ENCODE measurements around the gene CTDSP1.

The CTDSP1 gene

GRCh38 chr2:218383892-218384519 lies 15.7 kb upstream of the CTDSP1 start:
- no peak for DNase-seq

GRCh38 chr2:218384975-218385374 lies 14.7 kb upstream of the CTDSP1 start:
- DNase-seq, result no peak

DNA sequence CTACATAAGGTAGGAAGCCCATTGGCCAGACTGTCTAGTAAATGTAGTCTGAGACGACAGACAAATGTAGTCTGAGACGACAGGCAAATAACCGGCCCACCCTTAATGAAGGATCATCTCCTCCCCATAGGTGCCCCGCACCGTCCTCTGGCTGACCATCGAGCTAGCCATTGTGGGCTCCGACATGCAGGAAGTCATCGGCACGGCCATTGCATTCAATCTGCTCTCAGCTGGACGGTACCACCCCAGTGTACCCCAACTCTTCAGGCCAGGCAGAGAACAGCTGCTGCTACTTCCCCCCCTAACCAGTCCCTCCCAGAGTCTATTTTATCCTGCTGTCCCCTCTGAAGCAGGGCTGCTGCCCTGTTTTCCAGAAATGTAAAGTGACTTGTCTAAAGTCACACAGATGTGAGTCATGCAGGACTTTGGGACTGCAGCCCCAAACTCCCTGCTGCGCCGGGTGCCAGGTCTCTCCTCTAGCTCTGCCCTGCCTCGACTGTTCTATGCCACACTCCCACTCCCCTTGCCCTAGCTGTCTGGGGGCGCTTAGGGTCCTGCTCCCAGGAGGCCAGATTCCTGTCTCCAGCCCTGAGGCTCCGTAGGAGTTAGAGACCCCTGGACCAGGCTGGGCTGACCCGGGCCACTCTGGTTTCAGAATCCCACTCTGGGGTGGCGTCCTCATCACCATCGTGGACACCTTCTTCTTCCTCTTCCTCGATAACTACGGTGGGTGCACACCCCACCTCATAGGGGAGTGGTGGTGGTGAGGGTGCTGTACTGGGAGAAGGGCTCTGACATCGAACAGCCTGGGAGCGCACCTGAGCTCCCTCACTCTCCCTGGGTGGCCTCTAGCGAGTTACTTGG lies 12.9 kb upstream of the CTDSP1 start:
- DNase-seq, result no peak

DNA sequence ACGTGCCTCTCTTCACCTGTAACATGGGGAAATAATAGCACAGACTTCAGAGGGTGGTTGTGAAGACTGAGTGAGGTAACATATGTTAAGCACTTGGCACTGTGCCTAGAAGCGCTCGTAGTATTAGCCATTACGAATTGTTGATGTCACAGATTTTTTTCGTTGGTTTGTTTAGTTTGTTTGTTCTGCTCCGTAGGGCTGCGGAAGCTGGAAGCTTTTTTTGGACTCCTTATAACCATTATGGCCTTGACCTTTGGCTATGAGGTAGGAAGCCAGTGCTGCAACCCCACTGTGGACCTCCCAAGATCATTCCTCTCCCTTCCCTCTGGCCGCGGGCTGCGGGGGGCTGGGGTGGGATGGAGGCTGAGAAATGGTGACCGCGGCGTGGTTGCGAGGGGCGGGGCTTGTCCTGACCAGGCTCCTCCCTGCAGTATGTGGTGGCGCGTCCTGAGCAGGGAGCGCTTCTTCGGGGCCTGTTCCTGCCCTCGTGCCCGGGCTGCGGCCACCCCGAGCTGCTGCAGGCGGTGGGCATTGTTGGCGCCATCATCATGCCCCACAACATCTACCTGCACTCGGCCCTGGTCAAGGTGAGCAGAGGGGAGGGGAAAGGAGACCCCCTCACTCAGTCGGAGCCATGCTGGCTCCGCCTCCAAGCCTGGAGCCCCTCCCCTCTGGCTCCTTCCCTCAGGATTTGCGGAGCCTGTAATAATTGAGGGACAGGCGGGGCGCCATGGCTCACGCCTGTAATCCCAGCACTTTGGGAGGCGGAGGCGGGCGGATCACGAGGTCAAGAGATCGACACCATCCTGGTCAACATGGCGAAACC lies 12.1 kb upstream of the CTDSP1 start:
- DNase-seq, result no peak

- no peak for DNase-seq
Observed at GRCh38 chr2:218389333-218390150, 10.1 kb upstream of the CTDSP1 start.

DNA sequence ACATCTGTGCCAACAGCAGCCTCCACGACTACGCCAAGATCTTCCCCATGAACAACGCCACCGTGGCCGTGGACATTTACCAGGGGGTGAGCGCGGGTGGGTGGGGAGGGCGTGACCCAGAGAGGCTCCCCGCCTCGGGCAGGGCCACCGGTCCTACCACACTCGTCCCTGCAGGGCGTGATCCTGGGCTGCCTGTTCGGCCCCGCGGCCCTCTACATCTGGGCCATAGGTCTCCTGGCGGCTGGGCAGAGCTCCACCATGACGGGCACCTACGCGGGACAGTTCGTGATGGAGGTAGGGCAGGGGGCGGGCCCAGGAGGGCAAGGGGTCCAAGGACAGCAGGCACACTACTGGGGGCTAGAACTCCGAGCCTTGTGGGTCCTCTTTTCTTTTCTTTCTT lies 8.5 kb upstream of the CTDSP1 start:
- no peak for DNase-seq

- DNase-seq, result no peak
Observed at GRCh38 chr2:218392459-218392858, 7.2 kb upstream of the CTDSP1 start.

DNA sequence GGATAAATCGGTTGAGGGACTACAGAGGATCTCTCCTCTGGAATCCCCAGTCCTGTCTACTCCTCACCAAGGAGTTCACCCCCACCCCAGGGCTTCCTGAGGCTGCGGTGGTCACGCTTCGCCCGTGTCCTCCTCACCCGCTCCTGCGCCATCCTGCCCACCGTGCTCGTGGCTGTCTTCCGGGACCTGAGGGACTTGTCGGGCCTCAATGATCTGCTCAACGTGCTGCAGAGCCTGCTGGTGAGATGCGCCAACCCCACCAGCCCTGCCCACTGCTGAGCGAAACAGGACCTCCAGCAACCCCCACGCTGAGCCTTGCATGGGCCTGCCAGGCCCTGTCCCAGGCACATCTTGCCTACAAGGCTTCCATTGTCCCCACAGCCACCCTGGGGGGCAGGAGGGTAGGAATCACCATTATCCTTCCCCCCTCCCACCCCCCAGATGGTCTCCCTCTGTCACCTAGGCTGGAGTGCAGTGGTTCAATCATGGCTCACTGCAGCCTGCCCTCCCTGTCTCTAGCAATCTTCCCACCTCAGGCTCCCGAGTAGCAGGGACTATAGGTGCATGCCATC lies 6.7 kb upstream of the CTDSP1 start:
- DNase-seq, result no peak

DNA sequence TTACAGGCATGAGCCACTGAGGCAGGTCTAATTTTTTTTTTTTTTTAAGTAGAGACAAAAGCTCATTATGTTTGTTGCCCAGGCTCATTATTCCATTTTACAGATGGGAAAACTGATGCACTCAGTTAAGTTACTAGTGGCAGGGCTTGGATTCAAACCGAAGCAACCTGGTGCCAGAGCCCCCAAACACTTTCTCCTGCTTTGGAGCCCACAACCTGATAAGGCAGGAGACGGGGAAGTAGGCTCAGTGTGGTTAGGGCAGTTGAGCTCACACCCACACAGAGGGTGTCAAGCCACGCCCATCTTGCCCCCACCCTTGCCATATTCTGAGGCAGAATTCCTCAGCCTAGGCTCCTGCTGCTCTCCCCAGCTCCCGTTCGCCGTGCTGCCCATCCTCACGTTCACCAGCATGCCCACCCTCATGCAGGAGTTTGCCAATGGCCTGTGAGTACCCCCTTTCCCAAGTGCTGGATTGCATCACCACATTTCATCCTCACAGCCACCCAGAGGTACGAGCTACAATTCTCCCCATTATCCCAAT lies 5.8 kb upstream of the CTDSP1 start:
- DNase-seq, result no peak

GRCh38 chr2:218394298-218395089 lies 5.2 kb upstream of the CTDSP1 start:
- no peak for DNase-seq

DNA sequence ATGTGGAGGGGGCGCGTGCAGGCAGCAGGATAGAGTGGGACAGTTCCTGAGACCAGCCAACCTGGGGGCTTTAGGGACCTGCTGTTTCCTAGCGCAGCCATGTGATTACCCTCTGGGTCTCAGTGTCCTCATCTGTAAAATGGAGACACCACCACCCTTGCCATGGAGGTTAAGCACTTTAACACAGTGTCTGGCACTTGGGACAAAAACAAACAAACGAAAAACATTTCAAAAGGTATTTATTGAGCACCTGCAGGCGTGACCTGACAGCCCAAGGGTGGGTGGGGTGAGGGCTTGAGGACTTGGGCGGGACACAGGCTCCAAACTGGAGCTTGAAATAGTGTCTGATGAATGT lies 4.6 kb upstream of the CTDSP1 start:
- DNase-seq, result no peak

DNA sequence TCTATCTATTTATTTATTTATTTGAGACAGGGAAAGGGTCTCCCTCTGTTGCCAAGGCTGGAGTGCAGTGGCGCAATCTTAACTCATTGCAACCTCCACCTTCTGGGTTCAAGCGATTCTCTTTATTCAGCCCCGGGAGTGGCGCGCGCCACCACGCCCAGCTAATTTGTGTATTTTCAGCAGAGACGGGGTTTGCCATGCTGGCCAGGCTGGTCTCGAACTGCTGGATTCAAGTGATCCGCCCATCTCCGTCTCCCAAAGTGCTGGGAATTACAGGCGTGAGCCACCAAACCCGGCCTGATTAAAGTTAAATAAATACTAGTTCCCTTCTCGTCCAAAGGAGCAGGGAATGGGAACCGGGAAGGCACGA lies 4.2 kb upstream of the CTDSP1 start:
- no peak for DNase-seq

- peak; percentile 91 for DNase-seq
Observed at GRCh38 chr2:218395826-218396687, 3.6 kb upstream of the CTDSP1 start.

DNA sequence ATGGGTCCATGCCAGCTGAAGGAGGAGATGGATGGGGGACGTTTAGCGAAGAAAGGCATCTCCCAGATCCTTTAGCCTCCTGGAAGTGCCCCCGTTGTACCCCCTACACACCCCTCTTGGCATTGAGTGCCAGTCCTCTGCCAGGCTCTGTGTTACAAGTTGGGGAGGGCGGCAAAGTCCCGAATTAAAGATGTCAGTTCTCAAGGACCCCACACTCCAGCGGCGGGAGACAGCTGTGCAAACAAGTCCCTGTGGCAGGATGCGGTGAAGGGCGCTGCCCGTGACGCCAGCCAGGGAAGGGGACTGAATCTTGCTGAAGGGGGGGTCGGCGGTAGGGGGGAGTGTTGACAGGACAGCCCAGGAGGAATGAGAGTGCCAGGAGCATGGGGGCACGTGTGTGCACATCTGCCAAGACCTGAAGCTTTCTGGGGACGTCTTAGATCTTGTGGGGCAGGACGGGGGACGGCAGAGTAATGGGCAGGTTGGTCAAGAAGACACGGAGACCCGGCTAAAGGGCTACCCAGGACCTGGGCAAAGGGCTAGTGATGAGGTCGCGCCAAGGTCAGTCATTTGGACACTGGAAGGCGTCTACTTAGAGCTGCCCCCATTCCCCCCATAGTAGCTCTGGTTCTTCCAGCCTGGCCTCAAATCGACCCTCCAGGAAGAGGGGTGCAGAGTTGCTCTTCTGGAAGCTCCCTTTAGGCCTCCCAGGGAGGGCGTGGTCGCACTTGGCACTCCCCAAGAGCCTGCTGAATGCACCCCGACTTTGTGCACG lies 2.8 kb upstream of the CTDSP1 start:
- peak; percentile 75 for DNase-seq

- DNase-seq, result no peak
Observed at GRCh38 chr2:218397463-218397819, 2.2 kb upstream of the CTDSP1 start.

GRCh38 chr2:218397820-218398436 lies 1.7 kb upstream of the CTDSP1 start:
- peak; percentile 41 for DNase-seq

GRCh38 chr2:218398437-218399390 lies 954 bp upstream of the CTDSP1 start:
- peak; percentile 61 for DNase-seq

Measured in activated CD4-positive, alpha-beta T cell treated with anti-CD3 and anti-CD28 coated beads, Interleukin-2, amount 50 U/mL, for 1 hour (primary cell).